GM19452 (cell line): ENCODE measurements around the gene CACNA1F.

Source experiments
- ATAC-seq: cut with Tn5 transposase; IDR thresholded peaks from one replicate; pipeline ENCODE4 v1.9.1; 2021; ENCODE audit not compliant: unreplicated experiment

The CACNA1F gene

GRCh38 chrX:49231333-49232000 lies 1.7 kb downstream of the CACNA1F start:
- ATAC-seq = no peak

- peak; percentile 50 for ATAC-seq
Measured at GRCh38 chrX:49230500-49231232, 2.5 kb downstream of the CACNA1F start.

GRCh38 chrX:49228185-49228584 lies 5.0 kb downstream of the CACNA1F start:
- no peak for ATAC-seq

- ATAC-seq = no peak
Measured at GRCh38 chrX:49227726-49228125, 5.4 kb downstream of the CACNA1F start.

- ATAC-seq = no peak
Measured at GRCh38 chrX:49226946-49227345, 6.2 kb downstream of the CACNA1F start.

GRCh38 chrX:49225858-49226257 lies 7.3 kb downstream of the CACNA1F start:
- no peak for ATAC-seq

GRCh38 chrX:49221868-49222267 lies 11.3 kb downstream of the CACNA1F start:
- ATAC-seq = no peak

- no peak for ATAC-seq
Measured at GRCh38 chrX:49220100-49220499, 13.0 kb downstream of the CACNA1F start.

- no peak for ATAC-seq
Measured at GRCh38 chrX:49214996-49215526, 18.1 kb downstream of the CACNA1F start.

- ATAC-seq = no peak
Measured at GRCh38 chrX:49214416-49214815, 18.7 kb downstream of the CACNA1F start.

- no peak for ATAC-seq
Measured at GRCh38 chrX:49212861-49213260, 20.3 kb downstream of the CACNA1F start.

GRCh38 chrX:49212209-49212608 lies 20.9 kb downstream of the CACNA1F start:
- ATAC-seq = no peak

GRCh38 chrX:49211074-49211473 lies 22.1 kb downstream of the CACNA1F start:
- ATAC-seq = no peak

- no peak for ATAC-seq
Measured at GRCh38 chrX:49210406-49210805, 22.7 kb downstream of the CACNA1F start.

GRCh38 chrX:49209434-49210251 lies 23.5 kb downstream of the CACNA1F start:
- ATAC-seq = no peak

- no peak for ATAC-seq
Measured at GRCh38 chrX:49208399-49208798, 24.7 kb downstream of the CACNA1F start.

GRCh38 chrX:49206543-49206942 lies 26.6 kb downstream of the CACNA1F start:
- ATAC-seq = no peak

- ATAC-seq = no peak
Measured at GRCh38 chrX:49205443-49205842, 27.7 kb downstream of the CACNA1F start.

- ATAC-seq = no peak
Measured at GRCh38 chrX:49204709-49205108, 28.4 kb downstream of the CACNA1F start.

- no peak for ATAC-seq
Measured at GRCh38 chrX:49204017-49204416, 29.1 kb downstream of the CACNA1F start.

GRCh38 chrX:49203536-49203935 lies 29.6 kb downstream of the CACNA1F start:
- ATAC-seq = no peak

GRCh38 chrX:49202022-49202421 lies 31.1 kb downstream of the CACNA1F start:
- no peak for ATAC-seq
